Gastrocnemius medialis (tissue), 4 donors: ENCODE measurements around the gene RAG2.

ENCODE experiments used
- CTCF ChIP-seq, 5 experiments: fragments of 450-650 bp in 3 of 5; fragments of 200-600 bp in 2 of 5; sonication (generic) in 2 of 5; IDR thresholded peaks in 4 of 5; conservative IDR thresholded peaks in 1 of 5; 1 replicate in 4 of 5; 2 replicates in 1 of 5; pipeline ENCODE4 v1.5.1; 2016 to 2019; ENCODE audit warnings: antibody characterized with exemption in 5 of 5, mild to moderate bottlenecking in 3 of 5, moderate library complexity in 3 of 5
- POLR2A ChIP-seq, 2 donors: fragments of 450-650 bp; IDR thresholded peaks; one replicate each; pipeline ENCODE4 v1.6.1; 2017; ENCODE audit warnings: antibody characterized with exemption in 2 of 2, mild to moderate bottlenecking in 2 of 2, moderate library complexity in 2 of 2

- TF ChIP-seq CTCF (IDR thresholded peaks at IDR 0.05 in 4 of 5, conservative IDR thresholded peaks at IDR 0.05 in 1 of 5): no peak
- no peak for TF ChIP-seq POLR2A (IDR thresholded peaks at IDR 0.05)
Observed at GRCh38 chr11:36638556-36638955, 40.5 kb upstream of the RAG2 start.
